ENCODE measurements around the gene ADAMTS17.

The ADAMTS17 gene

DNA sequence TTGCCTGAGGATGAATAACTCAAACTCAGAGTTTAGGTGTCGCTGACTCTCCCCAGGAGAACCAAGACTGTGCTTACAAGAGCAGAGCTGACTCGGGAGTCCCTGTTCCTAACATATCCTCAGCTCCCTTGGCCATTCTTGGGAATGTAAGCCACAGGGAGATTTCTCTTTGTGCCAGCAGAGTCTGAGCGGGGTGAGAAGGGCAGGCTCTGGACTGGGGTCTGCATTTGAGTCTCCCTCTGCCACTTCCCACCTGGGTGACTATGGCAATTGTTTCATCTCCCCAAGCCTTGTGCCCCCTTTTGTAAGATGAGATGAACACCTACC lies 126.0 kb downstream of the ADAMTS17 start:
- DNase-seq: no peak

DNA sequence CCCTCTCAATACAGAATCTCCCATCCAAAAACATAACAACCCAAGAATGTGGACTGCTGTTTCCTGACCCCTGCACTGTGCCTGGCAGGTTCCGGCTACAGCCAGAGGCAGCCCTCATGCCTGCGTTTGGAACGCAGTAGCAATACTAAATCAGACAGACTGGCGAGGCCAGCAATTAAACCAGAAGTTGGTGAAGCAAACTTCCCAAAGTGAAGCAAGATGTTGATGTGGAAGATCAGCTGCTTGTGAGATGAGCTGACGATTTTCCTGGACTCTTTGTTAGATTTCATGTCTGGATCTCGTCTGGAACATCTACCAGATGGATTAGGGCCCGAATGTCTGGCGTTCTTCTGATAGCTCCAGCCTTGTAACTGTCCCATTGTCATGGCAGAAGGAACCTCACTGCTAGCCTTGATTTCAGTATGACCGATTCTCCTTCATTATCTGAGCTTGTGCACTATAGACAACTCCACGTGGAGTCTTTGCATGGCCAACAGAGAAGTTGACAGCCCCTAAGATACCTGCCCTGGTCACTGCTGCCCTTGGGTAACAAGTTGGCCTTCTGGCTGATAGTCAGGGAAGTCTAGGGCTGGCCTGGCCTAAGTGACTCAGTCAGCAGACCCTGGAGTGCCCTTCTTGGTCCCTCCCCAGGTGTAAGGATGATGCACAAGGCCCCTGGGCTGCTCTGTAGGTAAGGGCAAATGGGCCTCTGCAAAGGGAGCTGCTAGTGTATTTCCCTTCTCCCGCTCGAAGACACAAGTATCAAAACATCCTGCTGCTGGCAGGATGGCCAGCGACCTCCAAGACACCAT lies 126.5 kb downstream of the ADAMTS17 start:
- DNase-seq: no peak

DNA sequence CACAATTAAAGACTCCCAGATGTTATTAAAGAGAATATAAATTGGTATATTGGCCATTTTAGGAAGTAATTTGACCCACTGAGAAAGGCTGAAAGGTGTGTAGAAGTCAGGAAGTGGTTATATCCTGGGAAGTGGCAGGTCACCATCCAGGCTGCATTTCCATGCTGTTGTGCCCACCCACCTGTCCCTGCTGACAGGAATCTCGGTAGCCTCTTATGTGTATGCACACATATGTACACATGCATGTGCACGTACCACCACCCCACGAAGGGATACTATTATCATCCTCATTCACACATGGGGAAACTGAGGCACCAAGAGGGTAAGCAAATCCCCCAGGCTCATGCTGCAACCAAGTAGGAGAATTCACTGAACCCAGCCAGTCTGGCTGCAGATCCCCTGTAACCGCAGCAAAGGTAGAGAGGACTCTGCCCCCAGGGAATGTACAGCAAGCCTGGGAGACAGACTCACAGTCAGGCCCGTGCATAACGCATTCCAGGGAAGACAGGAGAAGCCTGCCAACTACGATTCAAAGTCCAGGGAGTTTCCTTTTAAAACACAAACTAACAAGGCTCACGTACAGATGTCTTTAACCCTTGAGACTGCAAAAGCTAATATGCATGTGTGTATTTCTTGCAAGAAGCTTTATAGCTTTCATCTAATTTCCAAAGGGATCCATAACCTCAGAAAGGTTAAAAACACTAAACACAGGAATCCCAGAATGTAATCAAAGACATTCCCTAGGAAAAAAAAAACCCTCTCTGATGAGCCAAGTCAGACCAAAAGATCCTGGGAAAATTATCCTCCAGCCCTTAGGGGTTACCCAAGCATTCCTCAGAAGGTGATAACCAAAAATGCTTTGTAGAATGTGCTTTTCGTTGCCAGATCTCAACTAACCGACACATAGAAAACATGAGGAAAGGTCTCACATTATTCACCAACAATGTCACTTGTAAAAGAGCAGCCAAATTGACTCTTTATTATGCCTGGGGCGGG lies 129.6 kb downstream of the ADAMTS17 start:
- DNase-seq: no peak

DNA sequence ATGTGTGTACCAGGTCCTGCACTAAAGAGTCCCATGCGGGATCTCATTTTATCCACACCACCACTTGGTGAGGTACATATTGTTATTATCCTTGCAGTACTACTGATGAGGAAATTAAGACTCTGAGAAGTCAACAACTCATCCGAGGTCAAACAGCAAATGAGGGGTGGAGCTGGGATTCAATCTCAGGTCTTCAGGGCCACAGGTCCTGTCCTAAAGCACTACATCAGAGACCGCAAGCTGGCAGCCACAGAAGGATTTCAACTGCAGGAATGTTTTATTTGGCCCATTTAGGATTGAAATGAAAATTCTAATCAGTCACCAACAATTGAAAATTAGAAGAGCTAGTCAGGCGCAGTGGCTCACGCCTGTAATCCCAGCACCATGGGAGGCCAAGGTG lies 131.4 kb downstream of the ADAMTS17 start:
- DNase-seq: no peak

DNA sequence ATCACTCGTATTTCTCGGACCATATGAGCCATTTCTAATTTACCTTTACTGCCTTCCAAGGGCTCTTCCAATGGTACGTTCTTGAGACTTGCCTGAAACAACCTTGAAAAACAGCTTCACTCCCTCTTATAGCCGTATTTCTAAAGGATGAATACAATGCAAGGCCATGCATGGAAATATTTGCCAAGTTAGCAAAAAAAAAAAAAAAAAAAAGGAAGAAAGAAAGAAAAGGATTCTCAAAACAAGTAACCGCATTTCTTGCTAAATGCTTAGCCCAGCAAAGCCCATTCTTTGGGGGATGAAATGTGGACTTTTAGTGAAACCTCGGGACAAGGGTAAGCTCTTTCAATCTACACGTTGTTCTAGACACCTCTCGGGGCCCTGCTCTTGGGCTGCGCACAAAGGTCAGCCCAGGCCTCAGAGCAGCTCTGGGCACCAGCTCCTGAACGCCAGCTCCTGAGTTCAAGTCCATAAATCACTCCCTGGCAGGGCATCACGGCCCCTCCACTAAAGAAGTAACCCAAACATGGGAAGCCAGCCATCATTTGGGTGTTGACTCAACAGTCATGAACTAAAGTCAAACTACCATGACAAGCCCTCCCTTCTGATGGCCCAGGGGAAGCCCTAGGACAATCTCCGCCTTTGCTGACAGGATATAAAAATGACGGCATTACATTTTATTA lies 132.7 kb downstream of the ADAMTS17 start:
- no peak for DNase-seq

DNA sequence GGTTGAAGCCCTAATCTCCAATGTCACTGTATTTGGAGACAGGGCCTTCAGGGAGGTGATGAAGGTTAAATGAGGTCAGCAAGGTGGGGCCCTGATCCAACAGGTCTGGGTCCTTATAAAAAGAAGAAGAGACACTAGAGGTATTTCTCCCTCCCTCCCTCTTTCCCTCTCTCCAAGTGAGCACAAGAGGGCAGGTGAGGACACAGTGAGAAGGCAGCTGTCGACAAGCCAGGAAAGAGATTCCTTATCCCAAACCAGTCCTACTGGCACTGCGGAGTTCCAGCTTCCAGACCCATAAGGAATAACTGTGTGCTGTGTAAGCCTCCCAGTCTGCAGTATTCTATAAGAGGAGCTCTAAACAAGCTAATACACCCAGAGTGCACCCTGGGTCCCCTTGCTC lies 134.7 kb downstream of the ADAMTS17 start:
- DNase-seq: no peak

DNA sequence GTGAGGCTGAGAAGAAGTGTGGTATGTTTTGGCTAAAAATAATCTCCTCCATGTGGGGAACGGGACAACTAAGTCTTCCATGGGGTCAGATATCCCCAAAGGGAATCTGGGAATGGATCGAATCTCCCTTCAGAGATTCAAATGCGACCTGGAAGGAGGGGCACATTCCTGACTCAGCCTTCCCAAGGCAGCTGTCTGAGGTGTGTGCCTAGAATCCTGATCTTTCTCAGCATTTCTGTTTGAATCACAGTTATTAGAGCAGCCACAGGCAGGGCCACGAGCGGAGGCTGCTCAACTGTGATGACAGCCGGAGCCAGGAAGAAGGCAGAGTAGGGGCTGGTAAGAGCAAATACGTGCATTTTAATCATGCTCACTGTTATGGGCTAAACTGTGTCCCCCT lies 135.1 kb downstream of the ADAMTS17 start:
- no peak for DNase-seq

DNA sequence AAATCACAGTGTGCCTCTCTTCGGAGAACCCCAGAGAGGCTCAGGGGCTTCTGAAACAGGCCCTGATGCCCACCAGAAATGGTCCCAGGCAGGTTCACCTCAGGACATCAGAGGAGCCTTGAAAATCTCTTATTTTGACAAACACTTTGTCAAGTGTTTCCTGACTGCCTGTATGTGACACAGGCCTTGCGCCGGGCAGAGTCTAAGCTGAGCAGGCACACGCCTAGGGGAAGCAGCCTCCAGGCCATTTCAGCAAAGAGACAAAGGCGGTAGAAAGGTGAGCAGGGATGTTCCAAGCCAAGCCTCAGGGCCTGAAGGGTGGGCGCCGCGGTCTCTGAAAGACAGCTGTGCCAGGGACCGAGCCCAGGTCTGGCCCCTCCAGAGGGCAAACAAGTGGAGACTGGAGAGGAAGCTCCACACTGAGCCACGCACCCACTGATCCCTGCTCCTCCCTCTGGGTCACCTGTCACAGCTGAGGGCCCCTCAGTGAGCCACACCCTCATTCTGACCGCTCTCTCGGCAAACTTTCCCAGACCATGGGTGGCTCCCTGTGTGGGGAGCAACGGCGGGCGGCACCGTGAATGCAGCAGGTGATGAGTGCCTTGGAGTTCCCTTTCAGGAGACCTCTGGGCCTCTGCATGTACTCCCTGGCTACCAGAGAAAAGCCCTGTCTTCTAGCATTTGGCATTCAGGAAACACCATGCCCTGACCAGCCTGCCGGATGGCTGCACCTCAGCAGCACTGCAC lies 136.1 kb downstream of the ADAMTS17 start:
- no peak for DNase-seq

DNA sequence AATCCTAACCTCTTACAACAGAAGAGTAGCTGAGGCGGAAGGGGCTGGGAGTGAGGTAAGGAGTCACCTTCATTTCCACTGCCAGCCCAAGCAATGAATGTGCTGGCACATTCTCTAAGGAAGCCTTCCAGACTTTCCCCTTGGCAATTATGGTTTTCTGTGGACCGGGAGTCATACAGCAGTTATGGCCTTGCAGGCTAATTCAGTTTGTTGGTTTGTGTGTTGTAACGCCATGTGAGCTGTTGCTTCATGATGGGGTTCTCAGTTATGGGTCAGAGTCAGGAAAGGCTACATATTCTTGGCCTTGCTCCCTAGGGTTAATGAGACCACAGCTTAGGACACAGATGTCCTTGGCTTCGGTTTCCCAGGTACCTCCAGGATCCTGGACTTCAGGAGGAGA lies 137.0 kb downstream of the ADAMTS17 start:
- no peak for DNase-seq

DNA sequence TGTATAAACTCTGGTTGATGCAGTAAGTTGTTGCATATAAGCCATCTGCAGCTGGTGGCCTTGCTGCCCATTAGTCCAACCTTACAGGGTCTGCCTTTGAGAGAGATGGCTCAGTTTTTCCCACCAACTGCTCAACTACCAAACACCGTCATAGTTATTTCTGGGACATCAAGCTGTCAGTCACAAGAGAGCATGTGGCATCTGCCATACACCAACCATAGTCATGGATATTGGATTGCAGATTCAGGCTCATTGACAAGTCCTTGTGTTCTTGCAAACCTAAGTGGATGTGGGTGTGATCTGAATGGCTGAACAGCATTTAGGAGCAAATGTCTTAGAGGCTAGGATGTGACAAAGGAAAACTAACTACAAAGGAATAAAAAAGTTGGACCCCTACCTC lies 137.6 kb downstream of the ADAMTS17 start:
- no peak for DNase-seq

DNA sequence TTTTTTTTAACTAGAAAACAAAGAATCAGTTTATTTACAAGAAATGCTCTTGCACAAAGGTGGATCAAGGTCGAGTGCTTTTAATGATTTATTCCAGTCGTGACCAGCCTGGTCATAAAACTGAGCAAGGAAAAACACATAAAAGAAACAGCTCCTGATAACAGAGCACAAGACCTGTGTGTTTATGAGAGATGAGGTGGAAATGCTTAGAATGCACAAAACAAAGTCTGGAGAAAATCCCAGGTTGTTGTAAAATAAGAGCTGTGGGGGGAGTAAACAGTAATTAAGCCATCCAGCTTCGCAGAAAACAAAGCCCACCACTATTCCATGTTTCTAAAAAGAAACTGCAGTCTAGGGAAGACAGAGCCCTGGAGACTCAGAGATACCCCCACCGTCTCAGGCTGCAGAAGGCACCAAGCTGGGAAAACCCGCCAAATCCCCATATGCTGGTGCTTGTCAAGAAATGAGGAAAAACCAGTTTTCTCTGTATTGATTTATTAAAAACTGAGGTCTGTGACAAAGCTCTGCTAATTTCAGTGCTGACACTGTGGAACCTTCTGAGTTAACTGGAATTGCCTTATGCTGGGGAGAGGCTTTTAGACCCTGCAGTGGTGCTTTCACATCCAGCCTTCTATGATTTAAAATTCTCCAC lies 139.3 kb downstream of the ADAMTS17 start:
- DNase-seq: no peak

DNA sequence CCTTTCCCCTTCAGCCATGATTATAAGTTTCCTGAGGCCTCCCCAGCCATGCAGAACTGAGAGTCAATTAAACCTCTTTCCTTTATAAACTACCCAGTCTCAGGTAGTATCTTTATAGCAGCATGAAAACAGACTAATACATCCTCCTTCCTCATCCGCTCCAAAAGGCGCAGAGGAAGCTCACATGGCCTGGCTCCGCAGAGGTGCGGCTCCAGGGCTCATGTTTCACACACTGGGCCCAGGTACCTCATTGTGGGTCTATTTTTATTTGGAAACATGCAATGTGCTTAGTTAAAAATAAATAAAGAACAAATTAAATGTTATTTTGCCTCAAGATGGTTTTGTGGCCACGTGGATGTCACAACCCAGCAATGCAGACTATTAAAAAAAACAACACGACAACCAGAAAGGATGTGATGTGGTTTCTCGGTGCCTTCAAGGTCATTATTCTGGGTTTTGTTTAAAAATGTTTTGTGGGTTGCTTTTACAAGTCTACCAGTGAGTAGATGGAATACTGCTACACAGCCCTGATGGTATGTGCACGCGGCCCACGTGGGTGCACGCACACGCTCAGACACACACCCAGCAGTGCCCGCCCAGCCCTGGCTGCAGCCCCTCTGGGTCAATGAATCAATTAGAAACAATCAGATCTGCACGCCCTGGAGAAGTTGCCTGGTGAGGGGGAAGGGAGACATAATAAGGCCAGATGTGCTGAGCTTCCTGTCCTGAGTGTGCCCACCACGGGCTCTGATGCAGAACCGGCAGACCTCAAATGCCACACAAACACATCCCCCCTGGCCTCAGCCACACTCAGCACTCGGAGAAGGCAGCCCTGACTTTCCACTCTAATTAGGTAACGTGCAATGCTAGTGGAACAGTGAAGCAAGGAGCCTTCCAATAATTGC lies 140.1 kb downstream of the ADAMTS17 start:
- DNase-seq: no peak

DNA sequence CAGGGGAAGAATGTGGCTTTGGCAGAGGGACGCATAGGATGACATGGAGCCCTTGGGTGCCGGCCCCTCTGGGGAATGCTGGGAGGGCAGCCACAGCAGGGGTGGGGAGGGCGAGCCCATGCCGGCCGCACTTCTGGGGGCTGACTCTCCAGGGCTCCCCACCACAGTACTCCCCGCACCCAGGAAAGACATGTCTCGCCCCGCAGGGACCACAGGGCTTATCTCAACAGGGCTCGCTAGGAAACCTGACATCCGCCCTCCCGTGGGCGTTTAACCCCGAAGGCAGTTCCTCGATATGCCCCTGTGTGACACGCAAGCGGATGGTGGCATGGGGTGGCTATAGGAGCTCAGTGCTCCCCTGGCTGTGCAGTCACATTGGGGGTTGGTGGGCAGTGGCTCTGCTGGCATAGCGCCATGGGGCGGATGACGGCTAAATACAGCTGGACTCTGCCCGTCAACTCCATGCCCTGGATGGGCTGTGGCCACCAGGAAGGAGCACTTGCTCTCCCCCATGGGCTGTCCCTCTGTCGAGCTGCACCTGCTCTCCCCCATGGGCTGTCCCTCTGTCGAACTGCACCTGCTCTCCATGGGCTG lies 141.4 kb downstream of the ADAMTS17 start:
- DNase-seq: no peak

DNA sequence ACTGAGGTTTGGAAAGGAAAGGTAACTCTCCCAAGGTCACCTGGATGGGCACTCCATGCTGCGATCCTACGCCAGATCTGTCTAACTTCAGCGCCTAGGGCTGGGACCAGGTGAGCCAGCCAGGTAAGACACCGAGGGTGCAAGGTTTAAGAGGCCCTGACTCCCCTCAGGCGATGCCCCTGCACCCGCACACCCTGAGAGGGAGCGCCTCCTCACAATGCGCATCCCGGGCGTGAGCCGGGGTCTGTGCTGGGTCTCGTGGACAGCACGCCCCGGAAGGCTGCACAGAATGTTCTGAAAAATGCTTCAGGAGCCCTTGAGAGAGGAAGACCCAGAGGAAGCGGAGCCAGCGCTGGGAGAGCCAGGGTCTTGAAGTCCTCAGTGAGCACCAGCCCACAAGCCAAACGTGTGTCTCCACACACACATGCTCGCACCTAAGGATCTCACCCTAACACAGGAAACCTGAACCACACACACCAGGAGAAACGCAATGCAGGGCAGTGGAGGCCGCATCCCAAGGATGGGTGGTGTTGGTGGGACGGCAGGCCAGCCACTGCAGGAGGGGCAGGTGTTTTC lies 142.0 kb downstream of the ADAMTS17 start:
- DNase-seq: no peak

DNA sequence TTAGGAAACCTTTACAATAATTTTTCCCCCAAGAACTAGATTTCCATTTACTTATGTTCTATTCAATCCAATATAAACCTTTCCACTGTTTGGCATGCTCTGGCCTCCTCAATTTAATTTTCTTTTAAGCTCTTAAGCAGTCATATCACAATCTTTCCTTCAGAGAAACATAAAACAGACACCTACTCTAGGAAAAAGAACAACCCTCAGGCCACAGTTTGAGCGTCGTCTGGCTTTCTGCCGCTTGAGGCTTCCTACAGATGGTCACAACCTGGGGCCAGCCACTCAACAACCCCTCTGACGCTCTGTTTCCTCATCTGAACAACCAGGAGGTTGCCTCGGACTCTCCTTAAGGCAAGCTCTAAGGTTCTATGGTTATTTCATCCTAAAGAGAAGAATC lies 143.3 kb downstream of the ADAMTS17 start:
- DNase-seq: no peak

DNA sequence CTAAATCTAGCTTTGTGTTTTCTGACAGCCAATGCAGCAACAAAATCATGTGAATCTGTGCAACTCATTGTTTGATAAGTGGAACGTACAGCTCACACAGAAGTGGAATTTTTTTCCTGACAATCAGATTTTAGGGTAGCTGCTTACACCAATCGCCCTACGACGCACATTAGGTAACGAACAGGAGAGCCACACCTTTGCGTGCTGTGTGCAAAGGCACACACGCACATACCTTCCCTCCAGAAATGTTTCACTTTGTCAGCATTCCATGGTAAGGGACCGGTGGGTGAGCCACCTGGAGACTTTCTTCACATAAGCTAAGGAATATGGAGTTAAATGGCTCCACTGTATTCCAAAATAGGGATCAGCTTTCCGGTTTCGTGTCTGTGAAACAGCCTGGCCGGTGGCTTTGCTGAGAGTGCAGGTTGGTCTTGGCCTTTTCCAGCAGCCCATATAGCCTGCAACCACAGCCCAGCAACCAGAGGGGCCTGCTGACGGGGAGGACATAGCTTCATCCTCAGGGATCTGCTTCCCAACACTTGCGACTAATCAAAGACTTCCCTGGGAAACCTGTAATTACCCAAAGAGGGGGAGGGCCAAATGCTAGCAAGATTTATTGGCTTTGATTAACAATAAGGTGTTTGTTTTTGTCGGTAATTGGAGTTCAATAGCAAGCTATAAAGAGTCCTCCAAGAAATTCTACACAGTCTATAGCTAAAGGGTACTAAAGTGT lies 145.3 kb downstream of the ADAMTS17 start:
- DNase-seq: no peak

DNA sequence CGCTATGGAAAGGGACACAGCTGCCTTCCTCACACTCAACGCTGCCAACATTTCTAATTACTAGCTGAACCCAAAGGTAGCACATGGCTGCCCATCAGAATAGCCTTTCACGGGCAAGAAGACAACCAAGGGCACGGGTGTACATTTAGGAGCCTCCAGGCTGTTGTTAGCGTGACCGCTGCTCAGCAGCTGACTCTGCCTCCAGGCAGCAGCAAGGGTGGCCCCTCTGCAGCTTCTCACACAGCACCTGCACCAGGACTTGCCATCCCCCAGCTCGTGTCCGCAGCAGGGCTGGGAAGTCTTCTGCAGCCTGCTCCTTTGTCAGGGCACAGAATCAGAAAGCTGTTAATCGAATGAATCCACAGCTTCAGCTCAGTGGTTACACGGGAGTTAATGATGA lies 146.8 kb downstream of the ADAMTS17 start:
- DNase-seq: no peak

DNA sequence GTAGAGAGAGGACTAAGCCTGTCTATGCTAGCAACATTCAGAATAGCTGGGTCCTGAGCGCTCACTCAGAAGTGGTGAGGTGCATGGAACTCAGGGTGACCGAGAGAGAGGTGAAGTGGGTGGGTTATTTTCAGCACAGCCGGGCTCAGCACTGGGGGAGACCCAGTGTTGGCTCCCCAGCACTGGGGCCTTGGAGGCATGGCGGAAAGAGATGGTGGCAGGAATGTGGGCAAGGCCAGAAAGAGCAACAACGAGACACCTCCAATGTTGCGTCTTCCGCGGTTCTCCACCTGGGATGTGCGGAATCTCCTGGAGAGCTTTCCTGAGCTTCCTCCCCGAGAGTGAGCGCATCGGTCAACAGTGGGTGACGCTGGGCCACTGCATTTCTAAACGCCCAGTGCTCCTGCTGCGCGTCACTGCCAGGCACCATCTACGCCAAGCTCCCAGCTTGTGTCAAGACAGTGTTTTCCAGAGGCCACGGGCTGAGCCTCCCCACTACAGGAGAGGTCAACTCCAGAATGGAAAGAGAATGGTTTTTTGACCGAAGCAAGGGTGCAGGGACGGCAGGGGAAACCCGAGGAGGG lies 148.4 kb downstream of the ADAMTS17 start:
- DNase-seq: no peak
